Measurements from ENCODE around the gene DNHD1.

The DNHD1 gene

DNA sequence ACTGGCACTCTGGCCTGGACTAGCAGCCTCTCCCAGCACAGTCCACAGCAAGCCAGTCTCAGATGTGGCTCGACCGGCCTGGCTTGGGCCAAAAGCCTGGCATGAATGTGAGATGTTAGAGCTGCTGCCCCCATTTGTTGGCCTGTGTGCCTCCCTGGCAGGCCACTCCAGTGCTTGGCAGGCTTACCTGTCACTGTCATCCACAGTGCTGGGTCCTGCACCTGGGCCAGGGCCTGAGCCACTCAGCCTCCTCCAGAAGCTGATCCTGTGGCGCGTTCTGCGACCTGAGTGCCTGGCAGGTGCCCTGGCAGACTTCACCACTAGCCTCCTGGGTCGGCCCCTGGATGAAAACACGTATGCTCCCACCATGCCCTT, 70.3 kb downstream of the DNHD1 start:
- DNase-seq: no peak

GRCh38 chr11:6568191-6568918, 71.3 kb downstream of the DNHD1 start:
- DNase-seq: no peak

DNA sequence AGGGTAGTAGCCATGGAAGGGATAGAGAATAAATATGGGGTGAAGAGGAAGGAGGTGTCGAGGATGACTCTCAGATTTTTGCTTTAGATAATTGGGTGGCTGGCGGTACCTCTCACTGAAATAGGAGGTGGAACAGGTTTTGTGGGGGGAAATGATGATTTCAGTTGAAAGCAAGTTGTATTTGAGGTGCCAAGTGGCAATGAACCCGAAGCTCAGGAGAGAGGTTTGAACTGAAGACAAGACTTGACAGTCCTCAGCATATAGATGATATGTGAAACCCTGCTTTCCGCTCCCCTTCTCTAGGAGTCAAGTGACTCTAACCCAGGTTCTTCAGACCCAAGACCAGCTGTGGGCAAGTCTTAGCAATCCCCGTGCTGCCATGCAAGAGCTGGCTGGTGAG, 72.6 kb downstream of the DNHD1 start:
- DNase-seq: no peak

GRCh38 chr11:6570691-6571427, 73.8 kb downstream of the DNHD1 start:
- no peak for DNase-seq

- no peak for DNase-seq
Observed at GRCh38 chr11:6571434-6572008, 74.4 kb downstream of the DNHD1 start.

DNA sequence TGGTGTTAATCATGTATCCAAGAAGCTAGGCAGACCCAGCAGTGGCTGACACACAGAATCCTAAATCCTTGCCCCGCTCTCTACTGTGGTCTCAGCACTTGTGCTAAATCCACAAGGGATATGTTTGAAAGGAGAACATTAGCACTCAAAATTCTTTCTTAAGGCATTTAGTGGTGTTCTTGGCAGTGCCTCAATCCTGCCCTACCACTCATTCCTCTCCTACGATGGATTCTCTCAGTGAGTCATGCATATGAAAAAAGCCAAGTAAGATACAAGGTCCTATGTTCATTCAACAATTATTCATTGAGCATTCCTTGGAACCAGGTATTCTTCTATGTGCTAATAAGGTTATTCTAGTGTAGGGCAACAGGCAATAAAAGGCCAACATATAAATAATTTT, 75.1 kb downstream of the DNHD1 start:
- DNase-seq: no peak

GRCh38 chr11:6574816-6575715, 78.0 kb downstream of the DNHD1 start:
- no peak for DNase-seq

GRCh38 chr11:6576471-6577373, 79.6 kb downstream of the DNHD1 start:
- no peak for DNase-seq

GRCh38 chr11:6578134-6578533, 81.1 kb downstream of the DNHD1 start:
- no peak for DNase-seq

DNA sequence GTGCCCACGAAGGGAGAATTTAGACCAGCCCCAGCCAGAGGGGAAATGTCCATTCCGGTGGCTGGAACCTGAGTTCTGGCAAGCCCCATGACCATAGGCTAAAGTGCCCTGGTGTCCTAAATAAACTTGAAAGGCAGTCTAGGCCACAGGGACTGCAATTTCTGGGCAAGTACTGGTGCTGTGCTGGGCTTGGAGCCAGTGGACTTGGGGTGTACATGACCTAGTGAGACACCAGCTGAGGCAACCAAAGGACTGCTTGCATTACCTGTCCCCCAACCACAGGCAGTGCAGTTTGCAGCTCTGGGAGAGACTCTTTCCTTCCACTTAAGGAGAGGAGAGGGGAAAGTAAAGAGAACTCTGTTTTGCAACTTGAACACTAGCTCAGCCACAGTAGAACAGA, 82.6 kb downstream of the DNHD1 start:
- DNase-seq: no peak

DNA sequence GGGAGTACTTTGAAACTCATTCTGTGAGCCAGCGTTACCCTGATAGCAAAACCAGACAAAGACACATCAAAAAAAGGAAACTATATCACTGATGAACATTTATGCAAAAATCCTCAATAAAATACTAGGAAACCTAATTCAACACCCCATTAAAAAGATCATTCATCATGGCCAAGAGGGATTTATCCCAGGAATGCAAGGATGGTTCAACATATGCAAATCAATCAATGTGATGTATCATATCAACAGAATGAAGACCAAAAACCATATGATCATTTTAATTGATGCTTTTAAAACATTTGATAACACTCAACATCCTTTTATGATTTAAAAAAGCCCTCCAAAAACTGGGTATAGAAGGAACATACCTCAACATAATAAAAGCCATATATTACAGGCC, 86.5 kb downstream of the DNHD1 start:
- DNase-seq: no peak

DNA sequence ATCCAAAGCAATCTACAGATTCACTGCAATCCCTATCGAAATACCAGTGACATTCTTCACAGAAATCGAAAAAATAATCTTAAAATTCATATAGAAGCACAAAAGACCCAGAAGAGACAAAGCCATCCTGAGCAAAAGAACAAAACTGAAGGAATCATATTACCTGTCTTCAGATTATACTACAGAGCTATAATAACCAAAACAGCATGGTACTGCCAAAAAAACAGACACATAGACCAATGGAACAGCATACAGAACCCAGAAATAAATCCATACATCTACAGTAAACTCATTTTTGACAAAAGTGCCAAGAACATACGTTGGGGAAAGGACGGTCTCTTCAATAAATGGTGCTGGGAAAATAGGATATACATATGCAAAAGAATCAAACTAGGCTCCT, 87.4 kb downstream of the DNHD1 start:
- no peak for DNase-seq

- DNase-seq: no peak
Observed at GRCh38 chr11:6586434-6587359, 89.6 kb downstream of the DNHD1 start.

GRCh38 chr11:6587360-6587953, 90.4 kb downstream of the DNHD1 start:
- DNase-seq: no peak

DNA sequence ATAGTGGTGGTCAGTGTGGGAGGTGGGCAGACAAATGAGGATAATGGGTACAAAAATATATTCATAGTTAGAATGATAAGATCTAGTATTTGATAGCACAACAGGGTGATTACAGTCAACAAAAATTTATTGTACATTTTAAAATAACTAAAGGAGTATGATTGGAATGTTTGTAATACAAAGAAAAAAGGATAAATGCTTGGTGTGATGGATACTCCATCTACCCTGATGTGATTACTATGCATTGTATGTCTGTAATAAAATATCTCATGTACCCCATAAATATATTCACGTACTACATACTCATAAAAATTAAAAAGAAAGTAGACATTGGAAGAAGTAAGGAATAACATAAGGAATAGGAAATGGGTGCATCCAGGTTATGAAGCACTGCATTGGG, 90.9 kb downstream of the DNHD1 start:
- no peak for DNase-seq

DNA sequence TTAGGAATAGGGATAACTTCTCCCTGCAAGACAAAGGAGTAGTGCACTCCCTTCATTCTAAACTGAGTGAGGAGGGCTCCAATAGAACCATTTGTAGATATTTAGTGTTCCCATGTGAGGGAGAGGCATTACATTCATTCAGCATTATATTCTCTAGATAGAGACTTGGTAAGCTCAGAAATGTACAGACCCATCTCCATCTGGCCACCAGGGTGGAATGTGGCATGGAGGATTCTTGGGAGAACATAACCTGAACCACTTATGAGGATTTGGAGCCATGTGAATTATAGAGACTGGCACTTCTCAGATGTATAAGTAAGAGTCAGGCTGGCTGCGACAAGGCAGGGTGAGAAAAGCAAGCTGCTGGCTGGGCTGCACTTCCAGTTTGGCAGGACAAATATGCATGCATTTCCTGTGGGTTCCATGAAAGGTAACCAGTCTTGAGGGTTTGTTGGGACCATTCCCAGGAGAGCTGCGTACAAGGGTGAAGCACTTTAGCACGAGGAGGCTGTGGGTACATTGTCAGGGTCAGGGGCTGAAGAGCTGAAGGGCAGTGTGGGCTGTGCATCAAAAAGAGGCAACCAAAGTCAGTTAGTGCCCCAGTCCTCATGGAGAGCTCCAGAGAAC, 97.2 kb downstream of the DNHD1 start:
- no peak for DNase-seq

- no peak for DNase-seq
Observed at GRCh38 chr11:6596239-6596877, 99.3 kb downstream of the DNHD1 start.

DNA sequence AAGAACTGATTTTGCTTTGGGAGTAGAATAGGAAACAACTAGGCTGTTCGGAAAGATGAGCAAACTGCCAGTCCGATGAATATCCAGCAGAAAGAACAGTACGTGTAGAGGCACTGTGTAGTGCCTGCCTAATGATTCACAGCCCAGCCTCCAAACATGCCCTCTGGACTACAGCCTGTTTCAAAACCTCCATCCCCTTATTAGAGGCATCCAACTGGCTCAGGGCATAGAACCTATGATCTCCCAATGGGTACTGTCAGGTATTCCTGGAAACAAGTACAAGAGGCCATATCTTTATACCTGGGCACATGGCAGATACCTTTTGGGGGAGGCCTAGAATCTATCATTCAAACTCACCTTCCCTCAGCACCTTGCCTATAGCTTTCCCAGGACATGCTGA, 101.5 kb downstream of the DNHD1 start:
- no peak for DNase-seq

DNA sequence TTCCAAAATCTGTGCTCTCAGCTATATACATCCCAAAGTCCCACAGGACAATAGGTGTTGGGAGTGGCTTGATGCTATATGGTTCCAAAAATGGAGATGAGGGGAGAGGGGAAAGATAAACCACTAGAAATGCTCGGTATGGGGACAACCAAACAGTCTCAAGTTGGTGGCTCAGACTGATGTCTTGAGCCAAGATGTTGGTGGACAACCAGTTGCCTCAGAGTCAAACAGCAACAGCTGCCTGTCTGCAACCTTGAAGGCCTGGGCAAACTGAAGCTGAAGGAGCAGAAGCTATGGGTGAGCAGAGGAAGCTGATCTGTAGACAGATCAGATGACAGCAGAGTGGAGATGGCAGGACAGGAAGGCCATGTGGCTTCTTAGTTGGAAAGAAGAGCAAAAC, 102.4 kb downstream of the DNHD1 start:
- DNase-seq: no peak
